Thyroid gland (tissue), 4 donors: ENCODE results near the gene FGFR4. TPM values are rescaled to one million over a fixed set of nuclear protein-coding genes. Genes with fewer than 3 reads are reported as not detected.

Source experiments
- DNase-seq, 2 donors: peaks; one replicate each; pipeline ENCODE4 v3.0.0-alpha.2; 2019
- H3K27ac ChIP-seq, 3 donors: fragments of 200-600 bp; sonication (generic); 1 replicate in 2 of 3; 2 replicates in 1 of 3; pipeline ENCODE4 v1.5.1; 2016 to 2019; ENCODE audit warnings: mild to moderate bottlenecking in 1 of 3, moderate library complexity in 1 of 3
- H3K27me3 ChIP-seq: fragments of 200-600 bp; sonication (generic); one replicate; pipeline ENCODE4 v1.5.1; 2019
- H3K36me3 ChIP-seq, 2 donors: fragments of 200-600 bp; sonication (generic); one replicate each; pipeline ENCODE4 v1.5.1; 2016 to 2019
- H3K4me1 ChIP-seq, 2 donors: fragments of 200-600 bp; sonication (generic); one replicate each; pipeline ENCODE4 v1.5.1; 2017 to 2019
- H3K4me3 ChIP-seq, 3 donors: fragments of 200-600 bp; sonication (generic); replicated peaks in 1 of 3; 1 replicate in 2 of 3; 2 replicates in 1 of 3; pipeline ENCODE4 v1.5.1; 2016; ENCODE audit warnings: mild to moderate bottlenecking in 1 of 3
- H3K9me3 ChIP-seq: fragments of 200-600 bp; sonication (generic); one replicate; pipeline ENCODE4 v1.5.1; 2017
- CTCF ChIP-seq, 6 experiments: fragments of 200-600 bp in 3 of 6; fragments of 450-650 bp in 3 of 6; sonication (generic) in 3 of 6; IDR thresholded peaks; one replicate each; pipeline ENCODE4 v1.5.1; 2016 to 2019; ENCODE audit warnings: antibody characterized with exemption in 6 of 6, mild to moderate bottlenecking in 2 of 6, inconsistent platforms in 1 of 6, moderate library complexity in 1 of 6
- POLR2A ChIP-seq, 2 donors: fragments of 450-650 bp; IDR thresholded peaks; one replicate each; pipeline ENCODE4 v1.6.1; 2017; ENCODE audit warnings: antibody characterized with exemption in 2 of 2, mild to moderate bottlenecking in 2 of 2, moderate library complexity in 1 of 2
- WGBS, 2 donors: methylation state at CpG; one replicate each; pipeline ENCODE4 v1.1.5; 2017; 5-methylcytosine and 5-hydroxymethylcytosine counted together
- intact Hi-C: fragments of 100-400 bp; cut with DNase I; formaldehyde crosslinking; loops from one replicate; pipeline ENCODE4 v1.15.1; 2023
- total RNA-seq, 4 donors: library from RNA; depleted of rRNA; stranded (reverse); fragments of >200 nt; gene quantifications; one replicate each; pipeline ENCODE4 v1.2.3, GENCODE V29; 2016

FGFR4 gene
- total RNA-seq, 4 donors from 2014 or later: 0.49 to 1.2 (median 1.1) TPM; not detected in 1

DNA sequence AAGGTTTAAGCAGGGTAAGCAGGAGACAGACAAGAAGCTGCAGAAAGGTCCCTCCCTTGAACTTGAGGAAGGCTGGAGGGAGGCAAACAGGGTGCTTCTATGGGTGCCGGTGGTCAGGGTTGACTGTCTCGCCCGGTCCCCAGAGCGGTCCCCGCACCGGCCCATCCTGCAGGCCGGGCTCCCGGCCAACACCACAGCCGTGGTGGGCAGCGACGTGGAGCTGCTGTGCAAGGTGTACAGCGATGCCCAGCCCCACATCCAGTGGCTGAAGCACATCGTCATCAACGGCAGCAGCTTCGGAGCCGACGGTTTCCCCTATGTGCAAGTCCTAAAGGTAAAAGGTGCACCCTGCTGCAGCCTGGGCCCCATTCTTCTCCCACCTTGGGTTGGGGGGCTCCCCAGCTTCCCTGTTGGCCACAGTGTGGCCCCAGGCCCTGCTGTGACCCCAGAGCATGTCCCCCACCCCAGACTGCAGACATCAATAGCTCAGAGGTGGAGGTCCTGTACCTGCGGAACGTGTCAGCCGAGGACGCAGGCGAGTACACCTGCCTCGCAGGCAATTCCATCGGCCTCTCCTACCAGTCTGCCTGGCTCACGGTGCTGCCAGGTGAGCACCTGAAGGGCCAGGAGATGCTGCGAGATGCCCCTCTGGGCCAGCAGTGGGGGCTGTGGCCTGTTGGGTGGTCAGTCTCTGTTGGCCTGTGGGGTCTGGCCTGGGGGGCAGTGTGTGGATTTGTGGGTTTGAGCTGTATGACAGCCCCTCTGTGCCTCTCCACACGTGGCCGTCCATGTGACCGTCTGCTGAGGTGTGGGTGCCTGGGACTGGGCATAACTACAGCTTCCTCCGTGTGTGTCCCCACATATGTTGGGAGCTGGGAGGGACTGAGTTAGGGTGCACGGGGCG lies 5.7 kb downstream of the FGFR4 start:
- TF ChIP-seq POLR2A (IDR thresholded peaks at IDR 0.05): no peak
- no peak for TF ChIP-seq CTCF (IDR thresholded peaks at IDR 0.05)
- WGBS, 2 donors: 82 to 87% methylated on average over 14 to 19 of the region's 32 CpGs
- Histone ChIP-seq H3K4me3 (no peak overlapping the region), H3K36me3 (no peaks in the 10 kb centered on the region), H3K4me1 (peaks cover 1% of the 10 kb centered on the region in 2 donors), H3K9me3 (no peaks in the 10 kb centered on the region), H3K27ac (no peak overlapping the region), H3K27me3 (no peaks in the 10 kb centered on the region)
- intact Hi-C loops: no loop called here
- DNase-seq: no peak

- Histone ChIP-seq H3K36me3 (no peaks in the 10 kb centered on the region), H3K4me1 (no peaks in the 10 kb centered on the region), H3K9me3 (no peaks in the 10 kb centered on the region), H3K27ac (no peak overlapping the region), H3K27me3 (no peaks in the 10 kb centered on the region), H3K4me3 (no peak overlapping the region)
- TF ChIP-seq POLR2A (IDR thresholded peaks at IDR 0.05) (no peak), CTCF (IDR thresholded peaks at IDR 0.05) (no peak)
- no peak for DNase-seq
- intact Hi-C loops: no loop called here
- 94 to 95% methylated on average over 19 to 37 of the region's 40 CpGs for WGBS, 2 donors
These were observed 6.5 kb downstream of the FGFR4 start for GRCh38 chr5:177093082-177093712.

GRCh38 chr5:177093803-177094202 lies 7.1 kb downstream of the FGFR4 start:
- no peaks in the 10 kb centered on the region for H3K4me1 ChIP-seq
- H3K9me3 ChIP-seq: no peaks in the 10 kb centered on the region
- H3K36me3 ChIP-seq: no peaks in the 10 kb centered on the region
- WGBS, 2 donors: 91 to 97% methylated on average over 6 of the region's 6 CpGs
- H3K4me3 ChIP-seq: no peak overlapping the region
- H3K27ac ChIP-seq: no peak overlapping the region
- H3K27me3 ChIP-seq: no peaks in the 10 kb centered on the region
- no peak for TF ChIP-seq CTCF (IDR thresholded peaks at IDR 0.05)
- TF ChIP-seq POLR2A (IDR thresholded peaks at IDR 0.05): no peak
- no peak for DNase-seq
- intact Hi-C loops: no loop called here

DNA sequence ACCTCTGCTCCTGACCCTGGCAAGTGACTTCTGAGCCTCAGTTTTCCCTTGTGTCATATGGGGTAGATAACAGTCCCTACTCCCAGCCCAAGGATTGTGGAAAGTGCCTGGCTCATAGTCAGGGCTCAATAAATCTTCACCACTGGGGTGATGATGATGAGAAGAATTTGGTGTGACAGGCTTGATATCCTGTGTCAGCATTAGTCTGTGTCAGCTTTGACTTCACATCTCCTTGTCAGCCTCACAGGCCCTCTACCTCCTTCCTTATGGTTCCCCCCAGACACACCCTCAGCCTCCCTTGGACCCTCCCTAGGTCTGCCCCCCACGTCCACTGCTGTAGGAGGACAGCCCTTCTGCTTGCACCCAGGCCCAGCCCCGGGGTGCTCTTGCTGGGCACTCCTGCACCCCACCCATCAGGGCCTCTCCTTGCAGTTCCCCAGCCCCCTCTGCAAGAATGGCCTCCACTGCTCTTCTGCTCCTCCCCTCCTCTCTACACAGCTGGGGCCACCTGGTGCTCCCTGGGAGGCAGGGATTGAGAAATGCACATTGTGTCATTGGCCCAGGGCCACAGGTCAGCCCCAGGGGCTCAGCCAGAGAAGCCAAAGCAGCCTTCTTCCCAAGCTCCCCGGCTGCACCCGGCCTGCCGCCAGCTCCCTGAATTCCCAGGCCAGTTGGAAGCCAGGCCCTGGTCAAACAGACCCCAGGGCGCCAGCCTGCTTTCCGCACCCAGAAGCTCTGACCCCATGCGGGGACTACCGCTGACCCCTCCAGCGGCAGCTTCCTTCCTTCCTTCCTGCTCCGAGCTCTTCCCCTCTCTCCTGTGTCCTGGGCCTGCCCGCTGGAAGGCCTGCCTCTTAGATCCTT lies 7.7 kb downstream of the FGFR4 start:
- H3K9me3 ChIP-seq: no peaks in the 10 kb centered on the region
- DNase-seq: peak in 1 of 2 donors; percentile 16
- no peaks in the 10 kb centered on the region for H3K36me3 ChIP-seq
- H3K27ac ChIP-seq: no peak overlapping the region
- WGBS, 2 donors: 62 to 74% methylated on average over 12 of the region's 12 CpGs
- no peaks in the 10 kb centered on the region for H3K4me1 ChIP-seq
- no peaks in the 10 kb centered on the region for H3K27me3 ChIP-seq
- H3K4me3 ChIP-seq: no peak overlapping the region
- no peak for TF ChIP-seq CTCF (IDR thresholded peaks at IDR 0.05)
- TF ChIP-seq POLR2A (IDR thresholded peaks at IDR 0.05): no peak
- intact Hi-C loops: no loop called here
